CD4-positive, alpha-beta T cell treated with Interleukin-21 for 1 hour (primary cell): Measurements from ENCODE around the gene YAP1.
A peak's percentile ranks its signal among the peaks of the same experiment; 100 is the strongest.

Experiments used
- DNase-seq: peaks from one replicate; pipeline ENCODE4 v3.0.0-alpha.2; 2020

YAP1 gene

DNA sequence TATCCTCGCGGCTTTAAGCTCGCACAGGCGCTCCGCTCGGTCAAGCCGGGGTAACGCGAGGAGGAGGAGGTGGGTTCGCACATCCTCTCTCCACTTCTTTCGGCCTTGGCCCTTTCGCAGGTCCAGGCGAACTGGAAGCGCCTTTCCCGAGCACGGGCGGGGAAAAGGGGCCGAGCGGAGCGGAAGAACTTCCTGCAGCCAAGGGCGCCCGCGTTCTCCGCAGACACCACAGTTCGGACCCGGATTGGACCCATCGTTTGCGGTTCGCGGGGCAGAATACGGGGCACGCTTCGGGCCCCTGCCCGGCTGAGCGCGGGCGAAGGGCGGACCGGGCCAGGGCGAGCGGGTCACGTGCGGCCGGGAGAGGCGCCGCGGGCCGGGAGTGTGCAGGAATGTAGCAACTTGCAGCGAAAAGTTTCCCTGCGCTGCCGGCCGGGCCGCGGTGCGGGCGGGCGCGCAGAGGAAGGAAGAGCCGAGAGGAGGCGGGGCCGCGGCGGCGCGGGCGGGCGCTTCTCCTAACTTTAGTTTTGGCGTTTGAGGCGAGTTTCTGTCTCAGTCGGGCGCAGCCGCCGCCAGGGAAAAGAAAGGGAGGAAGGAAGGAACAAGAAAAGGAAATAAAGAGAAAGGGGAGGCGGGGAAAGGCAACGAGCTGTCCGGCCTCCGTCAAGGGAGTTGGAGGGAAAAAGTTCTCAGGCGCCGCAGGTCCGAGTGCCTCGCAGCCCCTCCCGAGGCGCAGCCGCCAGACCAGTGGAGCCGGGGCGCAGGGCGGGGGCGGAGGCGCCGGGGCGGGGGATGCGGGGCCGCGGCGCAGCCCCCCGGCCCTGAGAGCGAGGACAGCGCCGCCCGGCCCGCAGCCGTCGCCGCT is at the start of gene YAP1:
YAP1 (plus strand) TSS at position 552 of the 865 bp plus-strand sequence. CDS start 402 bp downstream, outside the sequence.
- DNase-seq = peak; percentile 64

DNA sequence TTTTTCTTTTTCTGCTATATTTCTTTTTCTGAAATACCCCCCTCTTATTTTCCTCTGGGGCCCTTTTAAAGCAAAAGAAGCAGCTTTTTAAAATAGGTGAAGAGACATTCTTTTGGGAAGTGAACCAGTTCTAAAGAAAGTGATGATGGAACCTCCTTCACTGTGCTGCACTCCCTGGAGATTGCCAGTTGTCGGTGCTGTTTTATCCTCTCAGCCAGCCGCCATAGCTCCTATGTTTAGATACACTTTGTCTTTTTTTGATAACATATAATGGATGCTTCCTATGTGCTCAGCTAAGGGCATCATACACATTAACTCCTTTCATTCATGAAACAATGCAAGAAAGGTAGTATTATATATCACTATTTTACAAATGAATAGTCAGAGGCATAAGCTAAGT is 49.0 kb upstream of the YAP1 start:
- no peak for DNase-seq

DNA sequence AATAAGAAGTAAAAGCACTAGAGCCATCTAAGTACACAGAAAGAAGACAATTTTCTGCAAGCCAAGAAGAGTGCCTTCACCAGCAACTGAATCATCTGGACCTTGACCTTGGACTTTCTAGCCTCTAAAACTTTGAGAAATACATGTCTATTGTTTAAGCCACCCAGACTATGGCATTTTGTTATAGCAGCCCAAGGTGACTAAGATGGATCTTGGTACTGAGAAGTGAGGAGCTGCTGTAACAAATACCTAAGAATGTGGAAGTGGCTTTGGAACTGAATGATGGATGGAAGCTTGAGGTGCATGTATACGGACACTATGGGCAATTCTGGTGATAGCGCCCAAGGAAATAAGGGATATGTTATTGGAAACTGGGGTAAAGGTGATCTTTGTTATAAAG is 48.1 kb upstream of the YAP1 start:
- DNase-seq = no peak

DNA sequence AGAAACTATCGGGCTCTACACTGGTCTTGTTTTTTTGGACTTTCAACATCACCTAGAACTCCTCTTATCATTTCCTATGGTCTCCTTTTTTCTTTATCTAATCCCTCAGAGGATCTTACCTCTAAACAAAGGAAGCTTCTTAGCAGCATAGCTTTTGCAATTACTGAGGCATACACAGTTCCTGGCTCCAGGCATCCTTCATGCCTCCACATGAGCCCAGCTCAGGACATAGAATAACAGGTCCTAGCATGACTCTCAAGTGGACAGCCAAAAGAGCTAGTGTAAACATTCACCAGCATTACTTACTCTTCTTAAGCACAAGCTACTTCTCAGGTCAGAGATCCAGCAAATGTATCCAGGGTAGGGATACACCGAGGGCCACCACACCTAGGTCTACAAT is 45.9 kb upstream of the YAP1 start:
- no peak for DNase-seq

DNA sequence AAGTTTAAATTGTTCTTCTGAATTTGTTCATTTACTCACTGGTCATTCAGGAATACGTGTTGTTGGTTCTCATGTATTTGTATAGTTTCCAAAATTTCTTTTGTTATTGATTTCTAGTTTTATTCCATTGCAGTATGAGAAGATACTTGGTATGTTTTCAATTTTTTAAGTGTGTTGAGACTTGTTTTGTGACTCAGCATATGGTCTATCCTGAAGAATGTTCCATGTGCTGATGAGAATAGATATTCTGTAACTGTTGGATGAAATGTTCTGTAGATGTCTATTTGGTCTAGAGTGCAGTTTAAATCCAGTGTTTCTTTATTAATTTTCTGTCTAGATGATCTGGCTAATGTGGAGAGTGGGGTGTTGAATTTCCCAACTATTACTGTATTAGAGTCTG is 39.5 kb upstream of the YAP1 start:
- DNase-seq = no peak

DNA sequence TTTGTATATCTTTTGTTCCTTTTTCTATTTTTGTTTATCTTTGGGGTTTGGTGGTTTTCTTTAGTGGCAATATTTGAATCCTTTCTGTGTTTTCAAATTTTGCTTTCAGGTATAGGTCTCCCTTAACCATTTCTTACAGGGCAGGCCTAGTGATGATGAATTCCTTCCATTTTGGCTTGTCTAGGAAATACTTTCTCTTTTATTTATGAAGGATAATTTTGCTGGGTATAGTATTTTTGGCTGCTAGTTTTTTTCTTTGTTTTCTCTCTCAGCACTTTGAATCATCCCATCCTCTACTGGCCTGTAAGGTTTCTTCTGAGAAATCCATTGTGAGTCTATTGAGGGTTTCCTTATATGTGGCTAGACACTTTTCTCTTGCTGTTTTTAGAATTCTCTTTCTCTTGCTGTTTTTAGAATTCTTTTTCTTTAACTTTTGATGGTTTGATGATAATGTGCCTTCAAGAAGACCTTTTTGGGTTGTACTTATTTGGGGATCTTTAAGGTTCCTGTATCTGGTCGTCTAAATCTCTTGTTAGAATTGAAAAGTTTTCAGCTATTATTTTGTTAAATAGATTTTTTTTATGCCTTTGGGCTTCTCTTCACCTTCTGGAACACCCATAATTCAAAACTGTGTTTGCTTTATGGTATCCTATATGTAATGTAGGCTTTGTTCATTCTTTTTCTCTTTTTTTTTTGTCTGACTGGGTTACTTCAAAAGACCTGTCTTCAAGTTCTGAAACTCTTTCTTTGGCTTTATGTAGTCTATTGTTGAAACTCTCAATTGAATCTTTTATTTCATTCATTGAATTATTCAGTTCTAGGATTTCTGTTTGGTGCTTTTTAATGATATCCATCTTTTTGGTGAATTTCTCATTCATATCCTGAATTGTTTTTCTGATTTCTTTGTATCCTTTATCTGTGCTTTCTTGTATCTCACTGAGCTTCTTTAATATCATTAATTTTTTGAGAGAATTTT is 38.5 kb upstream of the YAP1 start:
- no peak for DNase-seq

DNA sequence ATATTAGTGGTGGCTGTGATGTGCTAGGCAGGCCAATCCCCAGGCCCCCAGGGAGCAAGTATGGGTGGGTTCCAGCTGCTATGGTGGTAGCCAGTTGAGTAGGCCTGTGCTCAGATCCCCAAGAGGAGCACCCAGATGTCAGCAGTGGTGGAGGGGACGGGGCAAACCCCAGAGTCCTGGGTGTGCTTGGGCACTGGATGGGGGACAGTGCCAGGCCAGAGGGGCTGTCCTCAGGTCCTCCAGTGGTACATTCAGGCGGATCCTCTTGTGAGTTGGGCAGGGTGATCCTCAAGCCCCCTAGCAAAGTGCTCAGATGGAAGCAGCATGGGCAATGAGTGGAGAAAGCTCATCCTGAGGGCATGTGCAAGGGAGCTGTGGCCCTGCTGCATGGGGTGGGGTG is 37.0 kb upstream of the YAP1 start:
- no peak for DNase-seq

DNA sequence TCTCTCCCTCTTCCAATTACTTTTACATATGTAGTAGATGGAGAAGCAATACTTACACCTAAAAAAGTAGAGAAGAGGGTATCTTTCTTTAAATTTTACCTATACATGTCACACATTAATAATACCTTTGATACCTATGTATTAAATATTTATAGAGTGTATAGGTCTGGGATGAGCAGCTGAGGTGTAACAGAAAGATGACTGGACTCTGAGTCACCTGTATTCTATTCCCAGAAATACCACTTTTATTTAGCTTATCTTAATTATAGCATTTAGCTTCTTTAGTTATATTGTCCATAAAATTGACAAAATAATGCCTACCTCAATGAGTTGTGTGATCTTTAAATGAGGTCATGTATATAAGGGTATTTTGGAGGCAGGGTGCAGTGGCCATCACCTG is 30.6 kb upstream of the YAP1 start:
- no peak for DNase-seq

DNA sequence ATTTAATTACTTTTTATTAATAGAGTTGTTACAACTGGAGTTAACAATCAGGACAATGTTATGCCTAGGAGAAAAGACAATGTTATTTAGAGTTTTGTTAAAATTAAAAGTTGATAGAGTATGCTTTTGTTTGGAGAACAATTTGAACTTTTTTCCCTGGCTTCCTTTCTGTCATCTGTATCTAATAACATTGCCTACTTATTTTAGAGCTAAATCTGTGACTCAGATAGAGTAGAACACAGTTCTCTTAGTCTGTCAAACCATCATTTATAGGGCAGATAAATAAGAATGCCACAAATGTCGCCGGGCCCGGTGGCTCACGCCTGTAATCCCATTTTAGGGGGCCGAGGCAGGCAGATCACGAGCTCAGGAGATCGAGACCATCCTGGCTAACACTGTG is 28.9 kb upstream of the YAP1 start:
- no peak for DNase-seq

DNA sequence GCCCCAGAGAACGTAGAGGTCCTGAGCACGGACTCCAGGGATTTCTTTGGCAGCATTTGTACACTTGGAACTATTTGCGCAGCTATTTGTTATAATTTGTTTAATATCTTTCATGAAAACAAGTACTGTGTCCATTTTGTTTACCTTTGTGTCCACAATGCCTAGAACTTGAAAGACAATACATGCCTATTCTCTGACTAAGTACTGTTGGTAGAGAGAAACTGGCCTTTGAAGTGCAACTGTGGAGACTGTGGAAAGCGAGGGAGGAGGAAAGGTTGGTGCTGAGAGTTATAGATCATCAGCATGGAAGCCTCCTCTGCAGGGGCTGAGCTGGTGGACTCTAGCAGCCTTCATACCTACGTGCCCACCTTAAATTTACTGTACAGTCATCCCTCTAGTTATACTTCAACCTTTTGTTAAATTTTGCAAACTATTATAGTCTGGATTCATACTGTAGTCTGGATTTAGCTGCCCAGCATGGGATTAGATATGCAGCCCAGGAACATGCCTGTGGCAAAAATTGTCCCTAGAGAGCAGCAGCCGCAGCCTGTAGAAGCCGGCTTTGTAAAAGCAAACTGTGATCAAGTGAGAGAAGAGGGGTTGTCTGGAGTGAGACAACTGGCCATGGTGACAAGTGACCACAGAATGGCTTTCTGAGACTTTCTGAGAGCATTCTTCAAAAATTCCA is 24.2 kb upstream of the YAP1 start:
- no peak for DNase-seq

DNA sequence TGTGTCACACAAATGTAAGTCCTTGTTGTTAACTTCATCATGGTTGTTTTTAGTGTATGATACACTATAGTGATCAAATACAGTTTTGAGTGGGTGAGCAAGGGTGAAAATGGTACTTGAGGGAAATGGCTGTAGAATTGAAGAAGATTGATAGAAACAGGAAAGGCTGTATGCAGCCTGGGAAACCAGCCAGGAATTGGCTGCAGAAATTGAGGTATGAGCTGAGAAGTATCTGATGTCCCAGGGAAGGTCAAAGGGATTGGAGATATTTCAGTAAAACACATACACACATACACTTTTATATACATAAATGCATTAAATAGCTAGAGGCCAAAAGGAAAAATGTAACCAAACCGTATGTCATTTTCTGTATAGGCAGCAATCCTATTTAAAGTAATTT is 13.1 kb upstream of the YAP1 start:
- no peak for DNase-seq

DNA sequence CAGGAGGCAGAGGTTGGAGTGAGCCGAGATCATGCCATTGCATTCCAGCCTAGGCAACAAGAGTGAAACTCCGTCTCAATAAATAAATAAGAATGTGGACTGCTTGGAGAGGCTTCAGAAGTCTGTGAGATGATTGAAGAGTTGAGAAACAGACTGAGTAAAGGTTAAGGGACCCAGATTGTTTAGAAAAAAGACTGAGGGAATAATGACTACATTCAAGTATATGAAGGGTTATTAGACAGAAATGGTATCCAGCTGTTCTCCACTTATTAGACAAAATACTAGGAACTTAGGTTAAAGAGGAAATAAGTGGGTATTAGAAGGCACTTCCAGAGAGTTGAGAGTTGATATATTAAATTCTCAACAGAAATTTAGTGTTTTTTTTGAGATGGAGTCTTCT is 10.5 kb upstream of the YAP1 start:
- DNase-seq = no peak

DNA sequence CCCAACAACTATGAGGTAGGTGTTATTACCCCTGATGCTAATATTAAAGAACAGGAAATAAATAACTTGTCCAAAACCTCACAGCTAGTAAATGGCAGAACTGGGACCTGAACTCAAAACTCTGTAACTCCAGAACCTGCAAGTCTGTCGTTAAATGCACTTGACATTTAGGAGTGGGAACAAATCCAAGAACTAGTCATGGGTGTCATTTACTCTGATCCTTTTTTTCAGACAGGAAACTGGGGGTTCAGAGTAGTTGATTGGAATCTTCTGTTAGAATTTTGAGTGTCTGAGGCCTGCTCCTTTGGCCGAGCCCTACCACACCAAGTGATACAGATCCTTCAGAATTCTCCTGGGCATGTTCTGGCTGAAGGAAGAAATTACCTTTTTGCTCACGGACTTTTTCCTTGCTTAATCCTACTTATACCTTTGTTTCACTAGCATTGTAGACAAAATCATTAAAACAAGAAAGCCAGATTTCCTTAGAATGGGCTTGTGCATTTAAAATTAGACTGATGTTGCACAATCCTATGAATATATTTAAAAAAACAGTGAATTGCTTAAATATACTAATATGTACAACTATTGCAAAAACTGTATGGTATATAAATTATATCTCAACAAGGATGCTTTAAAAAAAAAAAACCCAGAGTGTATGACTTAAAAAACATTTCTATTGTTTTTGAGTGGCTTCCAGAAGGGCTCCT is 1.4 kb upstream of the YAP1 start:
- DNase-seq = no peak

DNA sequence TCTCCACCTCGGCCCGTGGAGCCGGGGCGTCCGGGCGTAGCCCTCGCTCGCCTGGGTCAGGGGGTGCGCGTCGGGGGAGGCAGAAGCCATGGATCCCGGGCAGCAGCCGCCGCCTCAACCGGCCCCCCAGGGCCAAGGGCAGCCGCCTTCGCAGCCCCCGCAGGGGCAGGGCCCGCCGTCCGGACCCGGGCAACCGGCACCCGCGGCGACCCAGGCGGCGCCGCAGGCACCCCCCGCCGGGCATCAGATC is 439 bp downstream of the YAP1 start:
- no peak for DNase-seq

DNA sequence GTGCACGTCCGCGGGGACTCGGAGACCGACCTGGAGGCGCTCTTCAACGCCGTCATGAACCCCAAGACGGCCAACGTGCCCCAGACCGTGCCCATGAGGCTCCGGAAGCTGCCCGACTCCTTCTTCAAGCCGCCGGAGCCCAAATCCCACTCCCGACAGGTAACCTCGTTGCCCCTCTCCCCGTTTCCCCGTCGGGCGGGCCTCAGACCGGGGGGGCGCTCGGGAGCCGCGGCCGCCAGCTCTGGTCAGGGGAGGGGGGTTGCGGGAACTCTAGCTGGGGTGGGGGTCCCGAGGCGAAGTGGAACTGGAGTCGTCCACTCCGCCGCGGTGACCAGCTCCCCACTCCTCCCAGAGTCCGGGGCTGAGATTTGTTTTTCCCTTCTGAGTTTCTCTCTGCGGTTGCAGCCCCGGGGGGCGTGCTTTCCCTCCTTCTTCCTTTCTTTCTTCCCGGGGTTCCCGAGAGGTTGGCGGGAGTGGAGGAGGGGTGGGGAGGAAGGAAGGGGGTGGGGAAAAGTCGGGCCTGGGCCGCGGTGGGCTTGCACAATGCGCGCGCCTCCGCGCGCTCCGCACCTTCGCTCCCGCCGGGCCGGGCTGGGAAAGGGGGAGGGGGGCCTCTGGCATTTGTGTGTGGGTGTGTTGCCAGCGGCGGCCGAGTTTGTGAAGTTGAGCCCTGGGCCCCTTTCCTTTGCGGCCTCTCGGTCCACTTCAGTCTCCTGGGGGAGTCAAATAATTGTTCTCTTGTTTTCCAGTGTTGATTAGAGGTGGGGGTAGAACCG is 952 bp downstream of the YAP1 start:
- DNase-seq = peak; percentile 1

DNA sequence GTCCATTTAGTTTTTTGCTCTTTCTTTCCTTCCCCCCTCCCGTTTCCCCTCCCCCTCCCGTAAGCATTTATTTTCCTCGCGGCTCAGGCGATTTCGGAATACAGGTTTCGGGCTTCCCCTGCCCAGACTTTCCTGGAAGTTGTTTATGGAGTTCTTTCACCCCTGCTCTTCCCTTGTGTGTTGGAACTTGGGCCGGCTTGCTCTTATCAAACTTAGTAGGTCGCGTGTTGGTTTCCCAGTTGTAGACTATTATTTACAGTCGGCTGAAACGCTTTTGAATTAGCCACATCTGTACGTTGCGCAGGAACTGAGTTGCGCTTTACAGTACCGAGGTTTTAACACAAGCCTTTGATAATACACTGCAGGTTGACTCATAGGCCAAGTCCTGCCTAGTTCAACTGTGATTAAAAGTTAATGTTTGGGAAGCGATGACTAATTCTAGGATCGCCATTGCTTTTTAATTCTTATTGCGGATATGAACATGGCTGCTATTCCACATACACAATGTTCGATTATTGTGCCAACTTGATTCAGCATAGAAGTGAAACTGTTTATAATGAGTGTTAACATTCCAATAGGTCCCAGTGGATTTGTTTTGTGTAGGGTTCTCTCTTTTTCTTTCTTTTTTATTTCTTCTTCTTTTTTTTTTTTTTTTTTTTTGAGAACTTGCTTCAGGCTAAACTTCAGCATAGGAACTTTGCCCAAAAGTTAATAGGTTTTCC is 1.7 kb downstream of the YAP1 start:
- DNase-seq = peak; percentile 30

DNA sequence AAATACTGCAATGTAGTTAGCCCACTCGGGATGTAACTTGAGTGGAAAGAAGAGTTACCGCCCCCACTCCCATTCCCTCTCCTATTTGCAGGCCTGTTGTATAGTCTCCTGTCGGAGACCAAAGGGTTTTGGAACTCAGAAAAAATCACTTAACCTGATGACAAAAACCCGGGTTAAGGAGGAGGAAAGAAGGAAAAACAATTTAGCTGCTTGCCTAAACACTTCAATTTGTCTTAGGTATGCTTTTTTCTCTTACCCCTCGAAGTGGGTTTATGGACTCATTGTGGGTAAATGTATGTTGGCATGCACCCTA is 2.2 kb downstream of the YAP1 start:
- no peak for DNase-seq

DNA sequence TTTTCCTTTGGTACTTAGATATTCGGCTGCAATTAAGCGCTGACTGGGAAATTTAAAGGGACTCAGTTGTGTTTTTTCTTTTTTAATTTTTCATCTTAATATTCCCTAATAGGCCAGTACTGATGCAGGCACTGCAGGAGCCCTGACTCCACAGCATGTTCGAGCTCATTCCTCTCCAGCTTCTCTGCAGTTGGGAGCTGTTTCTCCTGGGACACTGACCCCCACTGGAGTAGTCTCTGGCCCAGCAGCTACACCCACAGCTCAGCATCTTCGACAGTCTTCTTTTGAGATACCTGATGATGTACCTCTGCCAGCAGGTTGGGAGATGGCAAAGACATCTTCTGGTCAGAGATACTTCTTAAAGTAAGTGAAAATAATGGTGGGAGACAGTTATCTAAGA is 3.8 kb downstream of the YAP1 start:
- DNase-seq = no peak

DNA sequence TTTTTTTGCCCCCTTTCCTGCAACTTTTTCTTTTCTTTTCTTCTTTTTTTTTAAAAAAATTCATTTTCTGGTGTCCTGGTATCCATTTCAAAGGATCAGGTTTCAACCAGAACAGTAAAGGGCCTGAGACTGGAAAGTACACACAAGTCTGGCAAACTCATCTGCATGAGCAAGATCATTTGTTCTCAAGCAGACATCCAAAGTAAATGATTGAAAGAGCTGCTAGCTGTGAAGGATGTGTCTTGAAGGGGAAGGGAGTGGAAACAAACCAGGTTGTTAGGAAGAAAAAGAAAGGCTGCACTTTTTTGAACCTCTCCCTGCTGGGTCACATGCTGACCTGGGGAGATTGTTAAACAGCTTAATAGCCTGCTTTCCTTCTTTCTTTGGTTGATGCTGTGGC is 5.3 kb downstream of the YAP1 start:
- DNase-seq = no peak

DNA sequence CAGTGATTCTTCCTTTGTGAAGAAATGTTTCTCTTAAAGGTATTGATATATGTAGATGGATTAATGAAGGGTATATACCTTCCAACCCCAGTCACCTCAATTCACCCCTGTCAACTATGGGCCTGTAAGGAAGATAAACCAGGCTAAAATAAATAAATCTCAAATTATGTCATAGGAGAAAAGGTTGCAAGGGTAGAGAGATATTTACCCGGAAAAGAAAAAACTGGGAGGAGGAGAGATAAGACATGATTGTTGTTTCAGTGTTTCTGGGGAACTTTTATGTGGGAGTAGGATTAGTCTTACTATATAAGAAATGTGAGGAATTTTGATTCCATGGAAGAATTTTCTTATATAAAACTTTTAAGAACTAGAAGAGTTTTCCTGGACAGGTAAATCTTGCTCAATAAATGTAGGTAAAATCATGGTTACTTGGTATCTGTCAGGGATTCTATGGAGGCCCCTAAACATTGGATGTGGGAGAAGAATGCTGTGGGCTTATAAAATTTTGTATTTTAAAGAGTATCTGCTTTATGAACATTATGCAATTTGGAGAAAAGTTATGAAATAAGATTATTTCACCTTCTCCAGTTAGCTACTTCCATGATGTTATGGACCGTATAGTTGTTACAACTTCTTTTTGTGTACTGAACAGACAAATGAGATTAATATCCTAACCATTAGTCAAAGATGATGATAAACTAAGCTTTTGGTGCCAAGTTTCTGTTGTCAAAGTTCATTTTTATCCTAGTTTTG is 6.4 kb downstream of the YAP1 start:
- no peak for DNase-seq
